ENCODE data around the gene SLC12A8. TPM values are rescaled to one million over a fixed set of nuclear protein-coding genes. Genes with fewer than 3 reads are reported as not detected.

Gene SLC12A8
- polyA plus RNA-seq, 1 of the 3 experiments (the other 2 are of a cell fraction), result 7.5 TPM

GRCh38 chr3:125239266-125239665 is 26.7 kb upstream of the SLC12A8 start:
- Histone ChIP-seq H3K79me2 (ENCODE audit: insufficient read depth) (no peaks in the 10 kb centered on the region), H3K9ac (no peak overlapping the region), H2AFZ (ENCODE audit: low read depth) (no peak overlapping the region), H3K36me3 (replicated peaks in 1 of 2; ENCODE audit: control insufficient read depth in 1 of 2, insufficient read depth in 2 of 2, low read length in 1 of 2) (peaks cover 0 to 24% of the 10 kb centered on the region in 2 experiments), H4K20me1 (ENCODE audit: insufficient read depth) (no peaks in the 10 kb centered on the region), H3K4me3 (ENCODE audit: low read depth in 2 of 2, low read length in 1 of 2) (no peak overlapping the region), H3K9me2 (no peaks in the 10 kb centered on the region), H3K4me2 (no peak overlapping the region), H3K9me3 (no peaks in the 10 kb centered on the region), H3K4me1 (ENCODE audit: control insufficient read depth in 1 of 2, insufficient read depth in 2 of 2, low read depth in 1 of 2, low read length in 1 of 2) (no peaks in the 10 kb centered on the region), H3K27ac (ENCODE audit: low read depth in 2 of 2, low read length in 1 of 2) (no peak overlapping the region), H3F3A (replicated peaks; ENCODE audit: insufficient read depth) (peaks cover 3% of the 10 kb centered on the region), H3K27me3 (ENCODE audit: insufficient read depth) (no peaks in the 10 kb centered on the region)
- no peak for TF ChIP-seq ZBTB33 (IDR thresholded peaks at IDR 0.05; ENCODE audit: borderline replicate concordance, low read depth)
- no peak for TF ChIP-seq MEF2A (IDR thresholded peaks at IDR 0.05; ENCODE audit: borderline replicate concordance, low read depth)
- TF ChIP-seq POLR2AphosphoS5 (IDR thresholded peaks at IDR 0.05; ENCODE audit: low read depth, low read length), result no peak
- no peak for TF ChIP-seq ELF1 (IDR thresholded peaks at IDR 0.05)
- TF ChIP-seq EP300 (IDR thresholded peaks at IDR 0.05; ENCODE audit: borderline replicate concordance in 1 of 2, low read depth in 1 of 2, low read length in 1 of 2), result no peak
- no peak for TF ChIP-seq SIN3A (IDR thresholded peaks at IDR 0.05; ENCODE audit: borderline replicate concordance, low read depth, low read length)
- no peak for TF ChIP-seq NRF1 (IDR thresholded peaks at IDR 0.05; ENCODE audit: low read depth, low read length)
- TF ChIP-seq MAX (IDR thresholded peaks at IDR 0.05; ENCODE audit: low read depth), result no peak
- no peak for TF ChIP-seq GATA2 (CRISPR knock-in tag; IDR thresholded peaks at IDR 0.05)
- TF ChIP-seq USF2 (IDR thresholded peaks at IDR 0.05; ENCODE audit: borderline replicate concordance, low read depth, low read length), result no peak
- TF ChIP-seq RCOR1 (IDR thresholded peaks at IDR 0.05; ENCODE audit: low read length), result no peak
- no peak for TF ChIP-seq CHD2 (IDR thresholded peaks at IDR 0.05; ENCODE audit: low read length, partially characterized antibody)
- TF ChIP-seq, protein P1, sequence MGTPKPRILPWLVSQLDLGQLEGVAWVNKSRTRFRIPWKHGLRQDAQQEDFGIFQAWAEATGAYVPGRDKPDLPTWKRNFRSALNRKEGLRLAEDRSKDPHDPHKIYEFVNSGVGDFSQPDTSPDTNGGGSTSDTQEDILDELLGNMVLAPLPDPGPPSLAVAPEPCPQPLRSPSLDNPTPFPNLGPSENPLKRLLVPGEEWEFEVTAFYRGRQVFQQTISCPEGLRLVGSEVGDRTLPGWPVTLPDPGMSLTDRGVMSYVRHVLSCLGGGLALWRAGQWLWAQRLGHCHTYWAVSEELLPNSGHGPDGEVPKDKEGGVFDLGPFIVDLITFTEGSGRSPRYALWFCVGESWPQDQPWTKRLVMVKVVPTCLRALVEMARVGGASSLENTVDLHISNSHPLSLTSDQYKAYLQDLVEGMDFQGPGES (IDR thresholded peaks at IDR 0.05; ENCODE audit: low read depth, low read length), result no peak
- no peak for TF ChIP-seq PBX3 (IDR thresholded peaks at IDR 0.05)
- no peak for TF ChIP-seq NFIC (IDR thresholded peaks at IDR 0.05; ENCODE audit: borderline replicate concordance)
- TF ChIP-seq, protein P2, sequence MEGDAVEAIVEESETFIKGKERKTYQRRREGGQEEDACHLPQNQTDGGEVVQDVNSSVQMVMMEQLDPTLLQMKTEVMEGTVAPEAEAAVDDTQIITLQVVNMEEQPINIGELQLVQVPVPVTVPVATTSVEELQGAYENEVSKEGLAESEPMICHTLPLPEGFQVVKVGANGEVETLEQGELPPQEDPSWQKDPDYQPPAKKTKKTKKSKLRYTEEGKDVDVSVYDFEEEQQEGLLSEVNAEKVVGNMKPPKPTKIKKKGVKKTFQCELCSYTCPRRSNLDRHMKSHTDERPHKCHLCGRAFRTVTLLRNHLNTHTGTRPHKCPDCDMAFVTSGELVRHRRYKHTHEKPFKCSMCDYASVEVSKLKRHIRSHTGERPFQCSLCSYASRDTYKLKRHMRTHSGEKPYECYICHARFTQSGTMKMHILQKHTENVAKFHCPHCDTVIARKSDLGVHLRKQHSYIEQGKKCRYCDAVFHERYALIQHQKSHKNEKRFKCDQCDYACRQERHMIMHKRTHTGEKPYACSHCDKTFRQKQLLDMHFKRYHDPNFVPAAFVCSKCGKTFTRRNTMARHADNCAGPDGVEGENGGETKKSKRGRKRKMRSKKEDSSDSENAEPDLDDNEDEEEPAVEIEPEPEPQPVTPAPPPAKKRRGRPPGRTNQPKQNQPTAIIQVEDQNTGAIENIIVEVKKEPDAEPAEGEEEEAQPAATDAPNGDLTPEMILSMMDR (IDR thresholded peaks at IDR 0.05), result no peak
- TF ChIP-seq TEAD4 (IDR thresholded peaks at IDR 0.05; ENCODE audit: borderline replicate concordance, insufficient read depth), result no peak
- TF ChIP-seq FOSL2 (IDR thresholded peaks at IDR 0.05; ENCODE audit: borderline replicate concordance, low read depth), result no peak
- TF ChIP-seq USF1 (IDR thresholded peaks at IDR 0.05; ENCODE audit: borderline replicate concordance, low read depth), result no peak
- WGBS (ENCODE audit: low lambda C conversion rate), result 91% methylated on average over 3 of the region's 3 CpGs
- CTCF ChIA-PET, result no interaction called here
- DNase-seq, result no peak
- POLR2A ChIA-PET, result no interaction called here

Data from SK-N-SH (cell line).